GM10847 (cell line): ENCODE data around the gene TMEM127.

ENCODE experiments used
- POLR2A ChIP-seq: IDR thresholded peaks from 2 replicates; pipeline ENCODE4 v1.6.1; 2011; ENCODE audit not compliant: insufficient read length; ENCODE audit errors: extremely low read depth

Gene TMEM127

GRCh38 chr2:96251721-96252292, 14.0 kb downstream of the TMEM127 start:
- no peak for TF ChIP-seq POLR2A

GRCh38 chr2:96250188-96250587, 15.6 kb downstream of the TMEM127 start:
- no peak for TF ChIP-seq POLR2A

- no peak for TF ChIP-seq POLR2A
Observed at GRCh38 chr2:96249654-96250053, 16.1 kb downstream of the TMEM127 start.

- TF ChIP-seq POLR2A = no peak
Observed at GRCh38 chr2:96248624-96249023, 17.2 kb downstream of the TMEM127 start.

- TF ChIP-seq POLR2A = no peak
Observed at GRCh38 chr2:96247896-96248295, 17.9 kb downstream of the TMEM127 start.

GRCh38 chr2:96247009-96247408, 18.8 kb downstream of the TMEM127 start:
- no peak for TF ChIP-seq POLR2A

GRCh38 chr2:96245609-96246390, 20.0 kb downstream of the TMEM127 start:
- TF ChIP-seq POLR2A = no peak

GRCh38 chr2:96243843-96244242, 22.0 kb downstream of the TMEM127 start:
- no peak for TF ChIP-seq POLR2A

GRCh38 chr2:96241900-96242611, 23.7 kb downstream of the TMEM127 start:
- TF ChIP-seq POLR2A = no peak

- no peak for TF ChIP-seq POLR2A
Observed at GRCh38 chr2:96241227-96241626, 24.6 kb downstream of the TMEM127 start.

- no peak for TF ChIP-seq POLR2A
Observed at GRCh38 chr2:96240341-96241038, 25.3 kb downstream of the TMEM127 start.

GRCh38 chr2:96239745-96240264, 26.0 kb downstream of the TMEM127 start:
- TF ChIP-seq POLR2A = no peak

GRCh38 chr2:96239091-96239490, 26.7 kb downstream of the TMEM127 start:
- TF ChIP-seq POLR2A = no peak

- TF ChIP-seq POLR2A = no peak
Observed at GRCh38 chr2:96238266-96238665, 27.5 kb downstream of the TMEM127 start.

- no peak for TF ChIP-seq POLR2A
Observed at GRCh38 chr2:96236882-96237281, 28.9 kb downstream of the TMEM127 start.

- TF ChIP-seq POLR2A = no peak
Observed at GRCh38 chr2:96233880-96234316, 31.9 kb downstream of the TMEM127 start.

GRCh38 chr2:96233436-96233835, 32.4 kb downstream of the TMEM127 start:
- no peak for TF ChIP-seq POLR2A
